H9 (cell line): ENCODE measurements around the gene RXYLT1. TPM values are rescaled to one million over a fixed set of nuclear protein-coding genes. Genes with fewer than 3 reads are reported as not detected.

Experiments used
- DNase-seq: peaks from one replicate; pipeline ENCODE4 v3.0.0-alpha.2; 2017
- H2AFZ ChIP-seq: one replicate; pipeline ENCODE4 v1.6.1; 2013; ENCODE audit warnings: mild to moderate bottlenecking, low read length, control low read depth, moderate library complexity
- H2AK5ac ChIP-seq: 2 replicates; pipeline ENCODE4 v1.6.1; 2013; ENCODE audit warnings: low read length, control low read depth, mixed read lengths; ENCODE audit not compliant: insufficient read length
- H2BK120ac ChIP-seq: one replicate; pipeline ENCODE4 v1.6.1; 2013; ENCODE audit warnings: low read depth, mild to moderate bottlenecking, low read length, control low read depth, inconsistent platforms; ENCODE audit not compliant: poor library complexity, severe bottlenecking
- H2BK12ac ChIP-seq: 2 replicates; pipeline ENCODE4 v1.6.1; 2013; ENCODE audit warnings: low read length, control low read depth, mixed read lengths, low read depth; ENCODE audit not compliant: insufficient read length
- H2BK15ac ChIP-seq: 2 replicates; pipeline ENCODE4 v1.6.1; 2013; ENCODE audit warnings: low read depth, low read length, control low read depth
- H2BK20ac ChIP-seq: one replicate; pipeline ENCODE4 v1.6.1; 2013; ENCODE audit warnings: low read depth, mild to moderate bottlenecking, low read length, control low read depth, inconsistent platforms; ENCODE audit not compliant: poor library complexity, severe bottlenecking
- H2BK5ac ChIP-seq: 2 replicates; pipeline ENCODE4 v1.6.1; 2013; ENCODE audit warnings: low read length, control low read depth, mixed read lengths; ENCODE audit not compliant: insufficient read length
- H3K14ac ChIP-seq: 2 replicates; pipeline ENCODE4 v1.6.1; 2013; ENCODE audit warnings: low read length, control low read depth; ENCODE audit not compliant: insufficient read depth
- H3K18ac ChIP-seq: 2 replicates; pipeline ENCODE4 v1.6.1; 2013; ENCODE audit warnings: low read depth, mild to moderate bottlenecking, mixed read lengths, low read length, control low read depth; ENCODE audit not compliant: insufficient read length
- H3K23ac ChIP-seq: 2 replicates; pipeline ENCODE4 v1.6.1; 2013; ENCODE audit warnings: low read length, control low read depth, mixed read lengths, low read depth; ENCODE audit not compliant: insufficient read length
- H3K23me2 ChIP-seq: 2 replicates; pipeline ENCODE4 v1.6.1; 2013; ENCODE audit warnings: low read depth, mild to moderate bottlenecking, mixed read lengths, low read length, control low read depth; ENCODE audit not compliant: insufficient read length, poor library complexity, severe bottlenecking
- H3K27ac ChIP-seq: 2 replicates; pipeline ENCODE4 v1.5.1; 2013; ENCODE audit warnings: low read length, control low read depth, mixed read lengths, low read depth; ENCODE audit not compliant: insufficient read length
- H3K27me3 ChIP-seq: 2 replicates; pipeline ENCODE4 v1.6.1; 2013; ENCODE audit warnings: low read length, control low read depth, inconsistent platforms; ENCODE audit not compliant: insufficient read depth
- H3K4ac ChIP-seq: 2 replicates; pipeline ENCODE4 v1.6.1; 2013; ENCODE audit warnings: low read depth, mild to moderate bottlenecking, control low read depth, inconsistent platforms, low read length, moderate library complexity
- H3K4me1 ChIP-seq: 2 replicates; pipeline ENCODE4 v1.6.1; 2013; ENCODE audit warnings: low read length, control low read depth, inconsistent platforms; ENCODE audit not compliant: insufficient read depth
- H3K4me2 ChIP-seq: 2 replicates; pipeline ENCODE4 v1.6.1; 2013; ENCODE audit warnings: low read length, control low read depth, mixed read lengths; ENCODE audit not compliant: insufficient read length, insufficient read depth
- H3K56ac ChIP-seq: 2 replicates; pipeline ENCODE4 v1.6.1; 2013; ENCODE audit warnings: low read depth, mild to moderate bottlenecking, mixed read lengths, low read length, control low read depth; ENCODE audit not compliant: insufficient read length
- H3K79me1 ChIP-seq: 2 replicates; pipeline ENCODE4 v1.6.1; 2013; ENCODE audit warnings: low read depth, mild to moderate bottlenecking, moderate library complexity, low read length, control low read depth, inconsistent platforms; ENCODE audit not compliant: insufficient read depth, poor library complexity, severe bottlenecking
- H3K79me2 ChIP-seq: 2 replicates; pipeline ENCODE4 v1.6.1; 2013; ENCODE audit warnings: low read length, control low read depth, inconsistent platforms; ENCODE audit not compliant: insufficient read depth
- H3K9ac ChIP-seq: 2 replicates; pipeline ENCODE4 v1.6.1; 2013; ENCODE audit warnings: low read length, control low read depth, mixed read lengths; ENCODE audit not compliant: insufficient read length; ENCODE audit errors: extremely low read depth
- H3K9me3 ChIP-seq: one replicate; pipeline ENCODE4 v1.6.1; 2013; ENCODE audit warnings: low read depth, low read length, inconsistent platforms; ENCODE audit not compliant: control insufficient read depth
- H3T11ph ChIP-seq: one replicate; pipeline ENCODE4 v1.6.1; 2013; ENCODE audit warnings: mild to moderate bottlenecking, low read length, control low read depth, inconsistent platforms
- H4K20me1 ChIP-seq: one replicate; pipeline ENCODE4 v1.6.1; 2013; ENCODE audit not compliant: control insufficient read depth, insufficient read length, insufficient read depth
- H4K5ac ChIP-seq: 2 replicates; pipeline ENCODE4 v1.6.1; 2013; ENCODE audit warnings: low read depth, mild to moderate bottlenecking, mixed read lengths, low read length, control low read depth; ENCODE audit not compliant: insufficient read length
- H4K8ac ChIP-seq: replicated peaks from 2 replicates; pipeline ENCODE4 v1.6.1; 2013; ENCODE audit warnings: low read length, control low read depth, mixed read lengths, low read depth; ENCODE audit not compliant: insufficient read length
- H4K91ac ChIP-seq: 2 replicates; pipeline ENCODE4 v1.6.1; 2013; ENCODE audit warnings: low read depth, mild to moderate bottlenecking, moderate library complexity, mixed read lengths, low read length, control low read depth; ENCODE audit not compliant: insufficient read length
- H3K27ac Mint-ChIP-seq, 3 experiments: 2 replicates in 2 of 3; 3 replicates in 1 of 3; pipeline ENCODE4 v1.8.0; 2020 to 2021; ENCODE audit warnings: mixed read lengths in 3 of 3, mild to moderate bottlenecking in 1 of 3, moderate library complexity in 1 of 3
- H3K27me3 Mint-ChIP-seq: 2 replicates; pipeline ENCODE4 v1.8.0; 2021; ENCODE audit warnings: low read depth, mild to moderate bottlenecking, moderate library complexity, mixed read lengths
- H3K36me3 Mint-ChIP-seq, 3 experiments: 2 replicates in 2 of 3; 3 replicates in 1 of 3; pipeline ENCODE4 v1.8.0; 2020 to 2021; ENCODE audit warnings: low read depth in 3 of 3, mixed read lengths in 3 of 3; ENCODE audit not compliant: insufficient read depth in 1 of 3
- H3K4me1 Mint-ChIP-seq, 2 experiments: 2 replicates each; pipeline ENCODE4 v1.8.0; 2020; ENCODE audit warnings: mixed read lengths in 2 of 2
- H3K4me3 Mint-ChIP-seq, 2 experiments: 2 replicates in 1 of 2; 3 replicates in 1 of 2; pipeline ENCODE4 v1.8.0; 2020 to 2021; ENCODE audit warnings: mild to moderate bottlenecking in 2 of 2, mixed read lengths in 2 of 2, moderate library complexity in 1 of 2
- H3K9me3 Mint-ChIP-seq, 2 experiments: 2 replicates in 1 of 2; 3 replicates in 1 of 2; pipeline ENCODE4 v1.8.0; 2020; ENCODE audit warnings: mild to moderate bottlenecking in 2 of 2, mixed read lengths in 2 of 2, moderate library complexity in 1 of 2
- CTCF ChIP-seq: fragments of 200-600 bp; sonication (generic); conservative IDR thresholded peaks from 3 replicates; pipeline ENCODE4 v1.8.0; 2021; ENCODE audit warnings: antibody characterized with exemption, mild to moderate bottlenecking
- WGBS: extraction: QIAGEN DNeasy Blood & Tissue Kit; methylation state at CpG from one replicate; pipeline ENCODE4 v1.1.7; 2013; ENCODE audit warnings: missing lambda C conversion rate, low lambda C conversion rate, mixed read lengths; ENCODE audit not compliant: insufficient read length; ENCODE audit errors: extremely low coverage; 5-methylcytosine and 5-hydroxymethylcytosine counted together
- total RNA-seq: library from RNA; stranded (reverse); gene quantifications from 2 replicates; pipeline ENCODE4 v1.2.1, GENCODE V29; 2021

The RXYLT1 gene
- total RNA-seq, 1 experiment from 2014 or later: 10.1 TPM

DNA sequence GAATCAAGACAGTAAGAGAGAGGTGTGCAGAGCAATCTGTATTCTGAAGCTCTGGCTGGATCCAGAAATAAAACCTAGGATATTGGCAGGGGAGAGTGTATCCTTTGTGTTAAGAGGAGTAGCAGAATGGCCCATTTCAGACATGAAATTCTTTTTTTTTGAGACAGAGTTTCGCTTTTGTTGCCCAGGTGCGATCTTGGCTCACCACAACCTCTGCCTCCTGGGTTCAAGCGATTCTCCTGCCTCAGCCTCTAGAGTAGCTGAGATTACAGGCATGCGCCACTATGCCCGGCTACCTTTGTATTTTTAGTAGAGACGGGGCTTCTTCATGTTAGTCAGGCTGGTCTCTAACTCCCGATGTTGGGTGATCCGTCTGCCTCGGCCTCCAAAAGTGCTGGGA lies 58.7 kb downstream of the RXYLT1 start:
- Histone ChIP-seq H2BK5ac (no peak overlapping the region), H2BK15ac (no peak overlapping the region), H3K4ac (no peak overlapping the region), H2BK12ac (no peak overlapping the region), H3K27me3 (no peaks in the 10 kb centered on the region), H2BK20ac (no peak overlapping the region), H4K8ac (no peak overlapping the region), H3K9ac (no peak overlapping the region), H3T11ph (no peak overlapping the region), H3K4me2 (no peak overlapping the region), H2BK120ac (no peak overlapping the region), H3K4me1 (no peaks in the 10 kb centered on the region), H3K9me3 (no peaks in the 10 kb centered on the region), H3K79me1 (no peaks in the 10 kb centered on the region), H4K91ac (no peak overlapping the region), H2AFZ (no peak overlapping the region), H2AK5ac (no peak overlapping the region), H3K27ac (no peak overlapping the region), H4K5ac (no peak overlapping the region), H3K23ac (no peak overlapping the region), H3K18ac (no peak overlapping the region), H3K14ac (no peak overlapping the region), H4K20me1 (no peaks in the 10 kb centered on the region), H3K23me2 (peaks cover 4% of the 10 kb centered on the region), H3K79me2 (no peaks in the 10 kb centered on the region), H3K56ac (no peak overlapping the region)
- H3K9me3 Mint-ChIP-seq: no peaks in the 10 kb centered on the region
- H3K4me1 Mint-ChIP-seq: peaks cover 5 to 8% of the 10 kb centered on the region in 2 experiments; a peak in 3 of 4 replicates
- H3K36me3 Mint-ChIP-seq: no peaks in the 10 kb centered on the region
- DNase-seq: no peak
- no peak overlapping the region for H3K4me3 Mint-ChIP-seq
- no peak overlapping the region for H3K27ac Mint-ChIP-seq
- peaks cover 4% of the 10 kb centered on the region; the same call in 1 of the 2 replicates for H3K27me3 Mint-ChIP-seq
- no peak for TF ChIP-seq CTCF
- WGBS: no CpG with 5 or more reads among the region's 9 CpGs
